CD4-positive, alpha-beta T cell treated with Interleukin-17A for 1 hour (primary cell): ENCODE results near the gene CATSPER1.
A peak's percentile ranks its signal among the peaks of the same experiment; 100 is the strongest.

Experiments
- DNase-seq: peaks from one replicate; pipeline ENCODE4 v3.0.0-alpha.2; 2020

CATSPER1 gene

DNA sequence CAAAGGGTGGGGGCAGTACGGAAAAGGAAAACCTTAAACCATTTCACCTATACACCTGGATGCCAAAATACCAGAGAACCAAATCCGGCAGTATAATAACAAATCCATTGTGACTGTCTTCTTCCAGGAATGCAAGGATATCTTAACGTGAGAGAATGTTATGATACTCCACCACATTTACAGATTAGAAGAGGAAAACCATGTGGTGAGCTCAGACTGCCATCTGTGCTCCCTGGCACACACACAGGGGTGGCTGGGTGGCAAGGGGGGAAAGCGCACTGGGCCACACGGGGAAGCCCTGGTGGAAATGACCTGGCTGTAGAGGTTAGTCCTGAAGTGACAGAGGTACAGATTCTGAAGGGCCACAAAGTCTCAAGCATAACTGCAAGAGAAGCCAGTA is 34.2 kb downstream of the CATSPER1 start:
- DNase-seq: no peak

GRCh38 chr11:65988791-65989592 is 37.3 kb downstream of the CATSPER1 start:
- peak; percentile 96 for DNase-seq

GRCh38 chr11:65987336-65987735 is 38.9 kb downstream of the CATSPER1 start:
- DNase-seq: no peak

- DNase-seq: no peak
These were observed 42.7 kb downstream of the CATSPER1 start for GRCh38 chr11:65983589-65983987.

- DNase-seq: no peak
These were observed 43.3 kb downstream of the CATSPER1 start for GRCh38 chr11:65982824-65983588.

DNA sequence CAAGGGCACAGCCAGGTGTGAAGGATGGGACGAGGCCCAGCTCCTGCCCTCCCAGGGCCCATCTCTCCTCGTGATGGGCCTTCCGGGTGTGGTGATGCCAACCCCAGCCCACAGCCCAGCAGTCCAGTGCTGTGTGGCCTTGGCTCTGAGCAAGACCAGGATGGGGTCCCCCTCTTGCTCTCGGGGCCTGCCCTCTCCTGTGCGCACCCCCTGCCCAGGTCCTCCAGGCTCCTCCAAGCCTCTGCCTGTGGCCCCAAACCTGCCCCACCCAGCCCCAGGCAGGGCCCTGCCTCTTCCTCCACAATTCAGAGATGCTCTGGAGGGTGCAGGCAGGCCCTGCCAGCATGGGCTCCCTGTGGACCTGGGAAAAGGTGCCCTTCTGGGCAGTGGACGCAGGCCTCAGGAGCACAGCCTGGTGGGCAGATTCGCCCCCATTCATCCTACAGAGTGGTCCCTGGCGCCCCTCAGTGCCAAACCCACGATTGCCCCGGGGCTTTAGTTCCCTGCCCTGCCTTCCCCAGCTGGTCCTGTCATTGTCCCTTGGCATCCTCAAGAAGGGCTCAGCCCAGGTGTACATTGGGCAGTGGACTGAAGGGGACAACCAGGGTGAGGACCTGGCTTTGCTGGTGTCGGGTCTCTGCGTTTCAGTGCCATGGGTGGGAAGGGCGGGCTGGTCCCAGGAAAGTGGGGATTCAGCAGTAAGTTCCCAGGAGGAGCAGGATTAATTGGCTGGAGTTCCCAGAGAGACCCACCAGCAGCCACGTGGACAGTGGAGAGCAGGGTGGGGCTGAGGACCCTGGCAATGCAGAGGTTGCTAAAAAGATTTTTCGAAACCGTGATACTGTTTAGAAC is 44.1 kb downstream of the CATSPER1 start:
- DNase-seq: no peak

GRCh38 chr11:65981101-65981740 is 45.1 kb downstream of the CATSPER1 start:
- no peak for DNase-seq

GRCh38 chr11:65979261-65979759 is 47.0 kb downstream of the CATSPER1 start:
- no peak for DNase-seq

GRCh38 chr11:65978391-65979238 is 47.7 kb downstream of the CATSPER1 start:
- DNase-seq: no peak

- DNase-seq: no peak
These were observed 48.5 kb downstream of the CATSPER1 start for GRCh38 chr11:65977621-65978390.

GRCh38 chr11:65976216-65977176 is 49.8 kb downstream of the CATSPER1 start:
- DNase-seq: no peak

DNA sequence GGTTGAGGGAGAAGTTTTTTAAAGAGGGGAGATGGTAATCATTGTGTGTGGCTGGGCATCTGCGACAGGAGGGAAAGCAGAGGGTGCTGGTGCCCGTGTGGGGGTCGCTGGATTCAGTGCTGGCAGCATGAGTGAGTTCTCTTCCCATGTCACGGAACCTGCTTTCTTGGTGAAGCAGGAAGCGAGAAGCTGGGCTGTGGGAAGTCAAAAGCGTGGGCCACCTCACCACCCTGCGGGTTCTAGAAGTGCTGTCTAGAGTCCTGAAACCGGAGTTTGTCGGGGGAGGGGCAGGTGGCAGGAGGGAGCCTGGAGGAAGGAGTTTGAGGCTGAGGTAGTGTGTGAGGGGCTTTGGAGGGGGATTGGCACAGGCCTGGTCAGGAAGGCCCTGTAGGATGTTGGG is 50.5 kb downstream of the CATSPER1 start:
- no peak for DNase-seq

GRCh38 chr11:65973439-65974110 is 52.7 kb downstream of the CATSPER1 start:
- DNase-seq: no peak

DNA sequence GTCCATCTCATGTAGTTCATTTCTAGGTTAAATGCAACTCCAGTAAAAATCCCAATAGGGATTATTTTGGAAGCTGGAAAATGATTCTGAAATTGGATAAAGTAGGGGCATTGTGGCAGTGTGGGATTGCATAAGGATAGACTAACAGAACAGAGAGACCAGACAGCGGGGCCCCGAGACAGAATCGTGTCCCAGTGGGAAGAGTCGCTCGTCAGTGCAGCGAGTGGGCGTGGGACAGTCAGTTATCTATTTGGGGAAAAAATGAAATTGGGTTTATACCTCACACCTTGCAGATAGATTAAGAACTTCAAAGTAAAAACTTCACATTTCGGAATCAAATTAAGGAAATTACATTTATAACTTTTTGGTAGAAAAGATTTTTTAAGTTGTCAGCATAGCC is 54.2 kb downstream of the CATSPER1 start:
- DNase-seq: no peak

DNA sequence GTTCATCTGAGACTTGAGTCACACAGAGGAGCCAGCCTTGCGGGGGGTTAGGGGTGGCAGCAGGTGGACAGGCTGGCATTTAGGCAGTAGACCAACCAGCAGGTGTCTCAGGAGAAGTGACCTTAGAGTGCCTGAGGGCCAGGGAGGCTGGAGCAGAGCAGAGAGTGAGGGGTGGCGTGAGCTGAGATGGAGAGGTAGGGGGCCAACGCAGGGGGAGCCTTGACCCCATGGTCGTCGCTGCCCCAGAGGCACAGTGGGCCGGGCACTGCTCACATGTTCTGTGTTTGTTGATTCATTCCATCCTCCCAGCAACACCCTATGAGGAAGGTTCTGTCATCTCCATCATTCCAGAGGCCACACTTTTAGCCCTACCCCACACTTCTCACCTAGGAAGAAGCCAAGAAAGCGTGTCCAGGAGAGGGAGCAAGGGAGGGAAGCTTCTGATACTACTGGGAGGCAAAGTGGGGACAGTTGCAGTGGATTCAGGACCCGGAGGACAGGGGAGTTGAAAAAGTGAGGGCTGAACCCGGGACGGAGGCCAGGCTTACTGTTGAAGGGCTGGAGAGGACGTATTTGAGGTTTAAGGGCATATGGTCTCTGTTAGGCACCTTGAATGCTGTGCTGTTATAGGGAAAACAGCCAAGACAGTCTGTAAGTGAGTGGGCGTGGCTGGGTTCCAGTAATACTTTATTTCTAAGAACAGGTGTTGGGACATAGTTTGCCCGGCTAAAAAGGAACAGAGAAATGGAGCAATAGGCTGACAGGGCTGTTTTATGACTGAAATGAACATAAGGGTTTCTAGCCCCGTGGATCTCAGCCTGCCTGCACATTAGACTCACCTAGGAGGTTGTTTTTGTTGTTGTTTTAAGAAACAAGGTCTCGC is 57.4 kb downstream of the CATSPER1 start:
- no peak for DNase-seq

DNA sequence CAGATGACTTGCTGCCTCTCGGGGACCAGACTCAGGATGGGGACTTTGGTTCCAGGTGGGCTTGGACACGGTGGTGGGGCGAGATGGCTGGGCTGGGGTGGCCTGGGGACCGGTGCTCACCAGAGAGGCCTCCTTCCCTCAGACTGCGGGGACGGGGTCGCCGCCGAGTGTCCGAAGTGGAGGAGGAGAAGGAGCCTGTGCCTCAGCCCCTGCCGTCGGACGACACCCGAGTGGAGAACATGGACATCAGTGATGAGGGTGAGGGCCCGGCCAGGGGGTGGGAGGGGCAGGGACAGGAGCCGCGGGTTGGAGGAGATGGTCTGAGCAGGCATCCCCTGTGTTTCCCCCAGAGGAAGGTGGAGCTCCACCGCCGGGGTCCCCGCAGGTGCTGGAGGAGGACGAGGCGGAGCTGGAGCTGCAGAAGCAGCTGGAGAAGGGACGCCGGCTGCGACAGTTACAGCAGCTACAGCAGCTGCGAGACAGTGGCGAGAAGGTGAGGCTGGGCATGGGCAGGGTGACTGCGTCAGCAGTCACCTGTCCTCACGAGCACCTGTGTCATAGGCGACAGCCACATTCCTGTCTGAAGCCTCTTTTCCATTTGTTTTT is 58.8 kb downstream of the CATSPER1 start:
- no peak for DNase-seq
